HEK293 (cell line): ENCODE results near the gene HOXC5.
A peak's percentile ranks its signal among the peaks of the same experiment; 100 is the strongest.

ENCODE experiments used
- CTCF ChIA-PET: fragments of 350-600 bp; formaldehyde crosslinking; extraction: SDS; loops from one replicate; lab custom pipeline; 2021; ENCODE audit warnings: antibody characterized with exemption; lab: Yijun Ruan, JAX
- POLR2A ChIA-PET: fragments of 300-600 bp; formaldehyde crosslinking; extraction: SDS; loops from one replicate; lab custom pipeline; 2020; ENCODE audit warnings: antibody characterized with exemption, inconsistent platforms; lab: Yijun Ruan, JAX
- H3K27ac ChIP-seq: fragments of 200-500 bp; sonication (Bioruptor generic); 2 replicates; pipeline ENCODE4 v1.5.1; 2014; ENCODE audit warnings: low read depth, low read length, control low read depth, inconsistent platforms; ENCODE audit errors: extremely low read depth
- H3K36me3 ChIP-seq, 2 experiments: fragments of 200-500 bp in 1 of 2; sonication (Bioruptor generic) in 1 of 2; 1 replicate in 1 of 2; 2 replicates in 1 of 2; pipeline ENCODE4 v1.5.1; 2014 to 2017; ENCODE audit warnings: inconsistent platforms in 2 of 2, low read length in 2 of 2; ENCODE audit not compliant: control insufficient read depth in 2 of 2, insufficient read depth in 1 of 2
- H3K4me1 ChIP-seq: fragments of 200-500 bp; sonication (Bioruptor generic); 2 replicates; pipeline ENCODE4 v1.5.1; 2014; ENCODE audit warnings: mild to moderate bottlenecking, low read length, inconsistent platforms; ENCODE audit not compliant: control insufficient read depth, insufficient read depth
- H3K4me3 ChIP-seq: 2 replicates; pipeline ENCODE4 v1.5.1; 2011; ENCODE audit warnings: low read depth, mild to moderate bottlenecking, control low read depth, low read length, moderate library complexity
- H3K9me3 ChIP-seq: fragments of 200-500 bp; sonication (Bioruptor generic); 2 replicates; pipeline ENCODE4 v1.5.1; 2014; ENCODE audit warnings: low read depth, low read length, inconsistent platforms; ENCODE audit not compliant: control insufficient read depth, insufficient read depth
- FEZF1 ChIP-seq: fragments of 450-650 bp; formaldehyde crosslinking; IDR thresholded peaks from 2 replicates; pipeline ENCODE4 v1.5.1; 2016; ENCODE audit warnings: missing biosample characterization, missing genetic modification characterization
- MZF1 ChIP-seq: fragments of 450-650 bp; formaldehyde crosslinking; IDR thresholded peaks from 2 replicates; pipeline ENCODE4 v1.5.1; 2017; ENCODE audit warnings: missing biosample characterization, missing genetic modification characterization, borderline replicate concordance
- PRDM10 ChIP-seq: fragments of 450-650 bp; formaldehyde crosslinking; IDR thresholded peaks from 2 replicates; pipeline ENCODE4 v1.5.1; 2016; ENCODE audit warnings: missing biosample characterization, missing genetic modification characterization
- SP3 ChIP-seq: fragments of 450-650 bp; formaldehyde crosslinking; IDR thresholded peaks from 2 replicates; pipeline ENCODE4 v1.5.1; 2016; ENCODE audit warnings: missing biosample characterization, missing genetic modification characterization
- ZBTB11 ChIP-seq: fragments of 450-650 bp; formaldehyde crosslinking; conservative IDR thresholded peaks from 2 replicates; pipeline ENCODE4 v1.5.1; 2016; ENCODE audit warnings: low read depth, missing biosample characterization, missing genetic modification characterization
- ZFP3 ChIP-seq: fragments of 450-650 bp; formaldehyde crosslinking; IDR thresholded peaks from 2 replicates; pipeline ENCODE4 v1.5.1; 2016; ENCODE audit warnings: low read depth, missing biosample characterization, missing genetic modification characterization
- ZNF140 ChIP-seq: fragments of 450-650 bp; formaldehyde crosslinking; IDR thresholded peaks from 2 replicates; pipeline ENCODE4 v1.5.1; 2016; ENCODE audit warnings: missing biosample characterization, missing genetic modification characterization
- ZNF211 ChIP-seq: fragments of 450-650 bp; formaldehyde crosslinking; IDR thresholded peaks from 2 replicates; pipeline ENCODE4 v1.5.1; 2016; ENCODE audit warnings: low read depth, missing biosample characterization, missing genetic modification characterization
- ZNF24 ChIP-seq: fragments of 450-650 bp; formaldehyde crosslinking; IDR thresholded peaks from 2 replicates; pipeline ENCODE4 v1.5.1; 2016; ENCODE audit warnings: missing biosample characterization, missing genetic modification characterization
- ZNF423 ChIP-seq: fragments of 450-650 bp; formaldehyde crosslinking; IDR thresholded peaks from 2 replicates; pipeline ENCODE4 v1.5.1; 2016; ENCODE audit warnings: missing biosample characterization, missing genetic modification characterization
- ZNF560 ChIP-seq: fragments of 450-650 bp; formaldehyde crosslinking; IDR thresholded peaks from 2 replicates; pipeline ENCODE4 v1.5.1; 2017; ENCODE audit warnings: missing biosample characterization, missing genetic modification characterization, borderline replicate concordance
- ZNF629 ChIP-seq: fragments of 450-650 bp; formaldehyde crosslinking; IDR thresholded peaks from 2 replicates; pipeline ENCODE4 v1.5.1; 2017; ENCODE audit warnings: missing biosample characterization, missing genetic modification characterization

Gene HOXC5

GRCh38 chr12:54056110-54056509 lies 23.3 kb downstream of the HOXC5 start (continued):
- TF ChIP-seq ZNF140 (tag by site-specific recombination) (no peak), ZNF629 (tag by site-specific recombination) (no peak), ZNF423 (tag by site-specific recombination) (no peak), PRDM10 (peak; percentile 86), SP3 (tag by site-specific recombination) (no peak)

DNA sequence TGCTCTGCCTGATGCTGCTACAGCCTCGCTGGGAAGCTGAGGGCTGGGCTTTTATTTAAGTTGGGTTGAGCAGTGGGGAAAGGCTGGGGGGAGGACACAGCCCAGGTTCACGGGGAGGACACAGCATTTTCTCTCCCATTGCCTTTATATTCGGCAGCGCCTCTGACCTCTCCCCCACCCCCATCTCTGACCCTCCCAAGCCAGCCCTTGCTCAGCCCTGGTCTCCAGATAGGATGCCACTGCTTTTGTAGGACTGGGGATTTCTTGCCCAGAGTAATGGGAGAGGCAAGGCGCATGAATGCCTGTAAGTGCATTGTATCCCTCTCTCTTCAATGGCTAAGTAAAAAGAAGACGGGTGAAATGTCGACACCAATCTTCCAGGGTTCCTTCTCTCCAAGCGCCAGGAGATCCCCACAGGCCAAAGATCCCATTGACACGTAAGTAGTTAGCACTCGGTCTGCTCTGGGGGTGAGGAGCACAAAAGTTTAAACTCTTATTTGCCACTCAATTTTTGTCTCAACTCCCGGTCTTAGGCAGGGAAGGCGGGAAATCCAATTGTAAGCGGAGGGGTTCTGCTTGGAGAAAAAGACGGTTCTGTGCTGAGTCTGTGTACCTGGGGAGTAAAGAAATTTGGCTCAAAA lies 25.4 kb downstream of the HOXC5 start:
- CTCF ChIA-PET = no interaction called here
- POLR2A ChIA-PET = interaction anchor here (0.8 kb wide), 1 partner anchor 25 kb away, joined by 3 read pairs; the partner anchor contains the start of gene HOXC5

GRCh38 chr12:54059668-54060067 lies 26.8 kb downstream of the HOXC5 start:
- POLR2A ChIA-PET = interaction anchor here (1.0 kb wide), 1 partner anchor 19 kb away, joined by 5 read pairs; no protein-coding TSS in a partner anchor
- no peak for TF ChIP-seq ZNF560
- no peak for TF ChIP-seq ZNF211
- TF ChIP-seq ZBTB11 = no peak
- no peak for TF ChIP-seq FEZF1 (tag by site-specific recombination)
- TF ChIP-seq ZNF24 (tag by site-specific recombination) = no peak
- Histone ChIP-seq H3K27ac (peak overlapping the region; percentile 86), H3K4me3 (no peak overlapping the region), H3K36me3 (peaks cover 0 to 36% of the 10 kb centered on the region in 2 experiments; a peak in 2 of 3 replicates), H3K9me3 (no peaks in the 10 kb centered on the region), H3K4me1 (peaks cover 49% of the 10 kb centered on the region)
- CTCF ChIA-PET = interaction anchor here (0.7 to 1.5 kb wide), 6 partner anchors 11 to 155 kb away, joined by 3 to 5 read pairs (median 4); partner anchors contain the start of gene HOXC5

More for the DNA sequence above, 25.4 kb downstream of the HOXC5 start:
- TF ChIP-seq ZFP3 (tag by site-specific recombination) (no peak), MZF1 (tag by site-specific recombination) (peak; percentile 20; the same call in 1 of the 2 replicates)
- TF ChIP-seq, all 188 proteins: peak for 1
- Histone ChIP-seq H3K4me3 (no peak overlapping the region), H3K36me3 (peaks cover 0 to 27% of the 10 kb centered on the region in 2 experiments; a peak in 2 of 3 replicates), H3K27ac (peak overlapping the region; percentile 86), H3K9me3 (no peaks in the 10 kb centered on the region), H3K4me1 (peaks cover 52% of the 10 kb centered on the region)
